Measurements from ENCODE around the gene CHCHD4.

The CHCHD4 gene

DNA sequence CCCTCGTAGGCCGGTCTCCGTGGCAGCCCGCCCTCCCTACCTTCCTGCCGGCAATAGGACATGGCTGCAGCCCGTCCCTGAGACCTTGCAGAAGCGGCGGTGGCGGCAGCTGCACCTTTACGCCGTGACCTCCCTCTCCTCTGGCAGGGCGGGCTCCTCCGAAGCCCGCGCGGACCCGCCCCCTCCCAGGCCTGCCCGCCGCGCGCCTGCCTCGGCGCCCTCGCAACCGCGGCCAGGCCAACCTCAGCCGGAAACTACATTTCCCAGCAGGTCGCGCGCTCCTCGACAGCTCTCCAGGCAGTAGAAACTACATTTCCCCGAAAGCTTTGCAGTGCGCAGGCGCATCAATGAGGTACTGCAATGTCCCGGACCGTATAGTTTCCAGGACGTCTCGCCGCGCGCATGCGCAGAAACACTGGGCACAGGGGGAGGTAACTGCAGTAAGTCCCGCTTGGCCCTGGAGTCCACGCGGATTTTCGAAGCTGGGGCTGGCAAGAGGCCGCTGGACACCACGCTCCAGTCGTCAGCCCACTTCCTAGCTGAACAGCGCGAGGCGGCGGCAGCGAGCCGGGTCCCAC lies at the start of gene CHCHD4, which contains the start of gene TMEM43:
TSS of gene CHCHD4 (minus strand) at position 256 of the 578 bp plus-strand sequence. CDS start at position 62, 194 bp downstream.
TSS of gene TMEM43 (plus strand) at position 438 of the 578 bp plus-strand sequence. CDS start 142 bp downstream, outside the sequence.
- H3K27ac ChIP-seq = peak within 1 kb of the TSS; percentile 98
- TF ChIP-seq, protein P1, sequence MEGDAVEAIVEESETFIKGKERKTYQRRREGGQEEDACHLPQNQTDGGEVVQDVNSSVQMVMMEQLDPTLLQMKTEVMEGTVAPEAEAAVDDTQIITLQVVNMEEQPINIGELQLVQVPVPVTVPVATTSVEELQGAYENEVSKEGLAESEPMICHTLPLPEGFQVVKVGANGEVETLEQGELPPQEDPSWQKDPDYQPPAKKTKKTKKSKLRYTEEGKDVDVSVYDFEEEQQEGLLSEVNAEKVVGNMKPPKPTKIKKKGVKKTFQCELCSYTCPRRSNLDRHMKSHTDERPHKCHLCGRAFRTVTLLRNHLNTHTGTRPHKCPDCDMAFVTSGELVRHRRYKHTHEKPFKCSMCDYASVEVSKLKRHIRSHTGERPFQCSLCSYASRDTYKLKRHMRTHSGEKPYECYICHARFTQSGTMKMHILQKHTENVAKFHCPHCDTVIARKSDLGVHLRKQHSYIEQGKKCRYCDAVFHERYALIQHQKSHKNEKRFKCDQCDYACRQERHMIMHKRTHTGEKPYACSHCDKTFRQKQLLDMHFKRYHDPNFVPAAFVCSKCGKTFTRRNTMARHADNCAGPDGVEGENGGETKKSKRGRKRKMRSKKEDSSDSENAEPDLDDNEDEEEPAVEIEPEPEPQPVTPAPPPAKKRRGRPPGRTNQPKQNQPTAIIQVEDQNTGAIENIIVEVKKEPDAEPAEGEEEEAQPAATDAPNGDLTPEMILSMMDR (conservative IDR thresholded peaks at IDR 0.05; ENCODE audit: low read depth) = no peak
- ChIA-PET POLR2A (ENCODE audit: low non-redundant PET) (interaction anchor here (0.8 to 0.9 kb wide), 2 partner anchors 11 to 17 kb away, joined by 3 read pairs; no protein-coding TSS in a partner anchor), CTCF (interaction anchor here (1.4 kb wide), 1 partner anchor 228 kb away, joined by 6 read pairs; no protein-coding TSS in a partner anchor)
- peak; percentile 98 for DNase-seq (ENCODE audit: low spot score)

DNA sequence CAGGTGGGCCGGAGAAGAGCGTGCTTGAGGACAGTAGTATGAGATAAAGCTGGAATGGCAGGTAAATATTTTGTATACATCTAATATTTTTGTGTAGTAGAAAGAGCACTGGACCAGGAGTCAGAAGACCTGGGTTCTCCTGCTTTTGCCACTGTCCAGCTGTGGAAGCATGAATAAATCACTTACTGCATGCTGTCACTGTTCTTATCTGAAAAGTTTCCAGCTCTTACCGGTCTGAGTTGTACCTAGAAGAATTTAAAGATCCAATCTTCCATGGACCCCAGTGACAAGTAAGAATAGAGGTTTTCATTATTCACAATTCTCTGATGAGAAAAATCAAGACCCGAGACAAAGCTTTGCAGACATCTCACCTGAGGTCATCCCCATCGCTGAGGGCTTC lies 47.8 kb upstream of the CHCHD4 start:
- DNase-seq (ENCODE audit: low spot score) = no peak
- ChIA-PET CTCF (no interaction called here), POLR2A (ENCODE audit: low non-redundant PET) (no interaction called here)
- TF ChIP-seq, protein P1 (conservative IDR thresholded peaks at IDR 0.05; ENCODE audit: low read depth) = no peak
- no peak overlapping the region for H3K27ac ChIP-seq

DNA sequence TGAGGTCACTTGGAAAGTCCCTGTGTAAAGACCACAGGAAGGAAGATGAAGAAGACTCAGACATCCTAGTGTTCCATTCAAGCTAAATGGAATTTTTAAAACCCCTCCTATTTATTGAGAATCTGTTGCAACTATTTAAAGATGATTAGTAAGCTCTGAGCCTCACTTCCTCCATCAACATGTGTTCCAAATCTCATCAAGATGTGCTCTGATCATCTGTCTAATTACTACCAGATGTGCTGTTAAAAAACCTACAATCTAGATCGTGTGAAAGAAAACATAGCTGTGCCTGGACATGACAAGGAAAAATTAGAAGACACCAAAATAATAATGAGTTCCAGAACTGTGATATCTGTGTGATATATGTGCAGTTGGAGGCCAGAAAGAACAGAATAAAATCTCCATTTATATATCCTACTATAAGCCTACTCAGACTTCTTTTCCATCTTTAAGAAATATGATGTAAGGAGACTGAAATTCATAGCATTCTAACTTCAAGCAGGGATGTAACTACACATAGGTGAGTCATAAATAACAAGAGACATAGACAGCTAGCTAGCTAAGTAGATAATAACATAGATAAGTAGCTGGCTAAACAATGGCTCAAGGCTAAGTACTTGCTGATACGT lies 46.0 kb upstream of the CHCHD4 start:
- TF ChIP-seq, protein P1 (conservative IDR thresholded peaks at IDR 0.05; ENCODE audit: low read depth) = no peak
- no peak overlapping the region for H3K27ac ChIP-seq
- ChIA-PET CTCF (no interaction called here), POLR2A (ENCODE audit: low non-redundant PET) (no interaction called here)
- DNase-seq (ENCODE audit: low spot score) = peak; percentile 26

DNA sequence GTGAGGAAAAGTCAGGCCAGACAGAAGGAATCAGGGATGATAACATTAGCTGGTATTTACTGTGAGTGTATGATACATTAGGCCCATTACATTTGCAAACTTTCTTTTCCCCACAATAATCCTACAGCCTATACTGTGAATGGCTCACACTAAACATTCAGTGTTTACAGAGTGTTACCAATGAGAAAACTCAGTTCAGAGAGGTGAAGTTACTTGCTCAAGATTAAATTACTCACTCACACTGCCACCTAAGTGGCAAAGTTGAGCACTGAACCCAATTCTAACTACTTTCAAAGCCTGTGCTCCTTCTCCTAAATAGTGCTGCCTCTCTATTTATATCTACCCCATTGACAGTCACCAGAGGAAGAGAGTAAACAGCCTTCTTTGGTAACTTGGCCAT lies 45.2 kb upstream of the CHCHD4 start:
- DNase-seq (ENCODE audit: low spot score) = no peak
- ChIA-PET POLR2A (ENCODE audit: low non-redundant PET) (no interaction called here), CTCF (no interaction called here)
- TF ChIP-seq, protein P1 (conservative IDR thresholded peaks at IDR 0.05; ENCODE audit: low read depth) = no peak
- no peak overlapping the region for H3K27ac ChIP-seq

DNA sequence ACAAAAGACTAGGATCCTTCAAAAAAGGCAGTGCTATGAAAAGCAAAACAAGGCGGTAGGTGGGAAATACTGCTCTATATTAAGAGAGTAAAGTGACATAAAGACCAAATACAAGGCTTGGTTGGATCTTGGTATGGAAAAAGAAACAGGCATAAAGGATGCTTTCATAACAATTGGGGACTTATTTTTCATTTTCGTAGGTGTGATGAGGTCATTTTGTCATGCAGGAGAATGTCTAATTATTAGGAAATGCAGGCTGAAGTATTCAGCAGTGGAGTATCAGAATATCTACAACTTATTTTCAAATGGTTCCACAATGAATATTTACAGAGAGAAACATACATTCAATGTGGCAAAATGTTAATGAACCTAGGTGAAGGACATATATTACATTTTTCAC lies 44.8 kb upstream of the CHCHD4 start:
- POLR2A ChIA-PET (ENCODE audit: low non-redundant PET) = no interaction called here

DNA sequence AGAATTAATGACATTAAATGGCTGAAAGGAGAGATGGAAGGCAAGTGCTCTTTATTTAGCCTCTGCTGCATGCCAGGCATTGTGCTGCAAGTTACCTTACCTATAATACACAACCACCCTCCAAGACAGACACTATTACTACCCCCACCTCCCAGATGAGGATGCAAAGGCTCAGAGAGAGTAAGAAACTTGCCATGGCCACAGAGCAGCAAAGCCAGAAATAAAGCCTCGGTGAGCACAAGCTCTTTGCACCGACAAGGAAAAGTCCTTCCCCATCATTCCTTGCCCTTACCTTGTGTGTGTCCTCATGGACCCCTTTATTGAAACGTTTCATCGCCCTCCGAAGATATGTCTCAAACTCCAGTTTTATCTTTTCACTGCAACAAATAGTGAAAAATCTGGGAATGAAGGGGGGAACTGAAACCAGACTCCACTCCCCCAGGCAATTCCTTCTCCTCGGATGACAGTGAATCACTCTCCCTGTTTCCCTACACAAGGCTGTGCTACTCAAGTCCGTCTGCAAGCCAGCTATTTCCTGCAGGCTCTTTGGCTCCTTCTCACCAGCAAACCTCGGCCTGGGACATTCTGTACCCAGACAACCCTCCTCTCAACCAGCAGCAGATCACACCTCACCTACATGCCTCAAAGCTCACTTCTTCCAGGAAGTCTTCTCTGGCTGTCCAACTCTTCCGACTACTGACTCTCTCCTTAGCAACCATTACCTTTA lies 42.4 kb upstream of the CHCHD4 start:
- ChIA-PET CTCF (no interaction called here), POLR2A (ENCODE audit: low non-redundant PET) (no interaction called here)
- TF ChIP-seq, protein P1 (conservative IDR thresholded peaks at IDR 0.05; ENCODE audit: low read depth) = no peak
- DNase-seq (ENCODE audit: low spot score) = no peak
- H3K27ac ChIP-seq = peak overlapping the region; percentile 20; the same call in 1 of the 2 replicates

More for the DNA sequence above, 44.8 kb upstream of the CHCHD4 start:
- TF ChIP-seq, protein P1 (conservative IDR thresholded peaks at IDR 0.05; ENCODE audit: low read depth) = no peak
- no peak for DNase-seq (ENCODE audit: low spot score)
- H3K27ac ChIP-seq = no peak overlapping the region
- CTCF ChIA-PET = no interaction called here
